Ascending aorta (tissue), 2 donors: ENCODE data around the gene ESPN. TPM values are rescaled to one million over a fixed set of nuclear protein-coding genes. Genes with fewer than 3 reads are reported as not detected.
"Not testable (repeated sequence)": the region's sequence is repeated elsewhere in the genome, so short reads cannot be mapped to it uniquely, and the experiment has no call there.

ENCODE experiments used
- DNase-seq, 2 donors: peaks; one replicate each; pipeline ENCODE4 v3.0.0-alpha.2; 2019; ENCODE audit warnings: low spot score in 2 of 2
- H3K27ac ChIP-seq, 2 donors: fragments of 200-600 bp; sonication (generic); one replicate each; pipeline ENCODE4 v1.5.1; 2016 to 2017; ENCODE audit warnings: mild to moderate bottlenecking in 1 of 2
- H3K27me3 ChIP-seq: fragments of 200-600 bp; sonication (generic); one replicate; pipeline ENCODE4 v1.5.1; 2017
- H3K36me3 ChIP-seq, 2 donors: fragments of 200-600 bp; sonication (generic); one replicate each; pipeline ENCODE4 v1.5.1; 2016
- H3K4me1 ChIP-seq, 2 donors: fragments of 200-600 bp; sonication (generic); one replicate each; pipeline ENCODE4 v1.5.1; 2016 to 2017; ENCODE audit warnings: mild to moderate bottlenecking in 1 of 2
- H3K4me3 ChIP-seq, 2 donors: fragments of 200-600 bp; sonication (generic); one replicate each; pipeline ENCODE4 v1.5.1; 2016 to 2017; ENCODE audit warnings: mild to moderate bottlenecking in 1 of 2
- H3K9me3 ChIP-seq, 2 donors: fragments of 200-600 bp; sonication (generic); one replicate each; pipeline ENCODE4 v1.5.1; 2016
- intact Hi-C: fragments of 100-400 bp; cut with DNase I; formaldehyde crosslinking; loops from one replicate; pipeline ENCODE4 v1.15.1; 2023
- total RNA-seq: library from RNA; depleted of rRNA; stranded (reverse); fragments of >200 nt; gene quantifications from one replicate; pipeline ENCODE4 v1.1.0, GENCODE V29; 2016
- TF ChIP-seq, protein P1 (sequence below), 3 experiments: fragments of 200-600 bp in 2 of 3; fragments of 450-650 bp in 1 of 3; sonication (generic) in 2 of 3; IDR thresholded peaks; one replicate each; pipeline ENCODE4 v1.5.1; 2016 to 2019; ENCODE audit warnings: antibody characterized with exemption in 3 of 3, mild to moderate bottlenecking in 1 of 3, moderate library complexity in 1 of 3

The ESPN gene
- total RNA-seq, 1 donor from 2014 or later: 2.2 TPM

GRCh38 chr1:6450943-6451373 is 26.4 kb downstream of the ESPN start:
- Histone ChIP-seq H3K36me3 (no peaks in the 10 kb centered on the region), H3K9me3 (no peaks in the 10 kb centered on the region), H3K4me3 (no peak overlapping the region), H3K27me3 (peaks cover 25% of the 10 kb centered on the region), H3K27ac (no peak overlapping the region), H3K4me1 (peaks cover 0 to 3% of the 10 kb centered on the region in 2 donors)
- TF ChIP-seq, protein P1, sequence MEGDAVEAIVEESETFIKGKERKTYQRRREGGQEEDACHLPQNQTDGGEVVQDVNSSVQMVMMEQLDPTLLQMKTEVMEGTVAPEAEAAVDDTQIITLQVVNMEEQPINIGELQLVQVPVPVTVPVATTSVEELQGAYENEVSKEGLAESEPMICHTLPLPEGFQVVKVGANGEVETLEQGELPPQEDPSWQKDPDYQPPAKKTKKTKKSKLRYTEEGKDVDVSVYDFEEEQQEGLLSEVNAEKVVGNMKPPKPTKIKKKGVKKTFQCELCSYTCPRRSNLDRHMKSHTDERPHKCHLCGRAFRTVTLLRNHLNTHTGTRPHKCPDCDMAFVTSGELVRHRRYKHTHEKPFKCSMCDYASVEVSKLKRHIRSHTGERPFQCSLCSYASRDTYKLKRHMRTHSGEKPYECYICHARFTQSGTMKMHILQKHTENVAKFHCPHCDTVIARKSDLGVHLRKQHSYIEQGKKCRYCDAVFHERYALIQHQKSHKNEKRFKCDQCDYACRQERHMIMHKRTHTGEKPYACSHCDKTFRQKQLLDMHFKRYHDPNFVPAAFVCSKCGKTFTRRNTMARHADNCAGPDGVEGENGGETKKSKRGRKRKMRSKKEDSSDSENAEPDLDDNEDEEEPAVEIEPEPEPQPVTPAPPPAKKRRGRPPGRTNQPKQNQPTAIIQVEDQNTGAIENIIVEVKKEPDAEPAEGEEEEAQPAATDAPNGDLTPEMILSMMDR (IDR thresholded peaks at IDR 0.05): no peak
- intact Hi-C loops: no loop called here
- no peak for DNase-seq

- H3K27ac ChIP-seq, H3K36me3 ChIP-seq, DNase-seq, H3K9me3 ChIP-seq, intact Hi-C loops, H3K4me3 ChIP-seq, H3K4me1 ChIP-seq: not testable (repeated sequence)
- peaks cover 14% of the 10 kb centered on the region for H3K27me3 ChIP-seq
These were observed 29.6 kb downstream of the ESPN start for GRCh38 chr1:6453895-6454855.

- DNase-seq: no peak
- H3K27ac ChIP-seq: no peak overlapping the region
- intact Hi-C loops: no loop called here
- no peaks in the 10 kb centered on the region for H3K9me3 ChIP-seq
- TF ChIP-seq, protein P1 (IDR thresholded peaks at IDR 0.05): no peak
- no peaks in the 10 kb centered on the region for H3K36me3 ChIP-seq
- H3K4me3 ChIP-seq: peak overlapping the region in 1 of 2 donors; percentile 17
- H3K4me1 ChIP-seq: no peaks in the 10 kb centered on the region
- H3K27me3 ChIP-seq: peaks cover 13% of the 10 kb centered on the region
These were observed 30.5 kb downstream of the ESPN start for GRCh38 chr1:6454856-6455751.

GRCh38 chr1:6455752-6456520 is 31.4 kb downstream of the ESPN start:
- DNase-seq, H3K27me3 ChIP-seq, H3K4me1 ChIP-seq, H3K4me3 ChIP-seq, intact Hi-C loops, H3K27ac ChIP-seq, H3K9me3 ChIP-seq, H3K36me3 ChIP-seq: not testable (repeated sequence)

GRCh38 chr1:6456800-6457466 is 32.4 kb downstream of the ESPN start:
- intact Hi-C loops: no loop called here
- Histone ChIP-seq H3K27ac (no peak overlapping the region), H3K4me1 (no peaks in the 10 kb centered on the region), H3K27me3 (no peaks in the 10 kb centered on the region), H3K36me3 (peaks cover 0 to 9% of the 10 kb centered on the region in 2 donors), H3K4me3 (no peak overlapping the region), H3K9me3 (no peaks in the 10 kb centered on the region)
- TF ChIP-seq, protein P1 (IDR thresholded peaks at IDR 0.05): no peak
- no peak for DNase-seq

- Histone ChIP-seq H3K9me3 (no peaks in the 10 kb centered on the region), H3K27me3 (no peaks in the 10 kb centered on the region), H3K27ac (no peak overlapping the region), H3K4me1 (no peaks in the 10 kb centered on the region), H3K4me3 (no peak overlapping the region), H3K36me3 (peaks cover 0 to 19% of the 10 kb centered on the region in 2 donors)
- DNase-seq: no peak
- TF ChIP-seq, protein P1 (IDR thresholded peaks at IDR 0.05): no peak
- intact Hi-C loops: no loop called here
These were observed 35.3 kb downstream of the ESPN start for GRCh38 chr1:6459850-6460265.
